Gastroesophageal sphincter (tissue), 3 donors: Measurements from ENCODE around the gene HEATR5B.

ENCODE experiments used
- POLR2A ChIP-seq, 2 donors: fragments of 450-650 bp; IDR thresholded peaks; one replicate each; pipeline ENCODE4 v1.6.1; 2017; ENCODE audit warnings: antibody characterized with exemption in 2 of 2, mild to moderate bottlenecking in 2 of 2, moderate library complexity in 1 of 2
- TF ChIP-seq, protein P1 (sequence below), 4 experiments: fragments of 200-600 bp in 2 of 4; fragments of 450-650 bp in 2 of 4; sonication (generic) in 1 of 4; IDR thresholded peaks; one replicate each; pipeline ENCODE4 v1.5.1; 2017 to 2019; ENCODE audit warnings: antibody characterized with exemption in 4 of 4, mild to moderate bottlenecking in 2 of 4, moderate library complexity in 2 of 4

DNA sequence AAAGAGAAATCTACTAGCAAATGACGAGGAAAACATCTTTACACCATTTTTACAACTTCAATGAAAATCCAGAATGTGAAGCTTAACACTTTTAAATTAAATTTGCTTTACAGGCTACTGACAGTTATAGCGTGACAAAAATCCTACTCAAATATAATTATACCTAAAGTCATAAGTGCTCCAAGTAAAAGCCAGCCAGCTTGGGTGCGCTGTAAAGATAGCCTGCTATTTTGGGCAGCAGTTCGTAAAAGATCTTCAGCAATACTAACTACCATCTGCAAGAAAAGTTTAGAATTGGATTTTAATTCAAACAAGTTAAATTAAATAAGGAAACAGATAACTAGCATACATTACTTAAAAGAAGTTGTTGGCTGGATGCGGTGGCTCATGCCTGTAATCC is 22.4 kb downstream of the HEATR5B start:
- no peak for TF ChIP-seq POLR2A (IDR thresholded peaks at IDR 0.05)
- TF ChIP-seq, protein P1, sequence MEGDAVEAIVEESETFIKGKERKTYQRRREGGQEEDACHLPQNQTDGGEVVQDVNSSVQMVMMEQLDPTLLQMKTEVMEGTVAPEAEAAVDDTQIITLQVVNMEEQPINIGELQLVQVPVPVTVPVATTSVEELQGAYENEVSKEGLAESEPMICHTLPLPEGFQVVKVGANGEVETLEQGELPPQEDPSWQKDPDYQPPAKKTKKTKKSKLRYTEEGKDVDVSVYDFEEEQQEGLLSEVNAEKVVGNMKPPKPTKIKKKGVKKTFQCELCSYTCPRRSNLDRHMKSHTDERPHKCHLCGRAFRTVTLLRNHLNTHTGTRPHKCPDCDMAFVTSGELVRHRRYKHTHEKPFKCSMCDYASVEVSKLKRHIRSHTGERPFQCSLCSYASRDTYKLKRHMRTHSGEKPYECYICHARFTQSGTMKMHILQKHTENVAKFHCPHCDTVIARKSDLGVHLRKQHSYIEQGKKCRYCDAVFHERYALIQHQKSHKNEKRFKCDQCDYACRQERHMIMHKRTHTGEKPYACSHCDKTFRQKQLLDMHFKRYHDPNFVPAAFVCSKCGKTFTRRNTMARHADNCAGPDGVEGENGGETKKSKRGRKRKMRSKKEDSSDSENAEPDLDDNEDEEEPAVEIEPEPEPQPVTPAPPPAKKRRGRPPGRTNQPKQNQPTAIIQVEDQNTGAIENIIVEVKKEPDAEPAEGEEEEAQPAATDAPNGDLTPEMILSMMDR (IDR thresholded peaks at IDR 0.05) = no peak
